ENCODE data around the gene GASK1A. TPM values are rescaled to one million over a fixed set of nuclear protein-coding genes. Genes with fewer than 3 reads are reported as not detected.

The GASK1A gene
- total and polyA plus RNA-seq, 2 donors = 10.5 to 25.1 TPM

Other genes starting within 250 kb of the GASK1A start
- gene CCDC13, start 206.1 kb upstream of the GASK1A start, total RNA-seq = 1.1 TPM
- gene CCDC13, start 206.1 kb upstream of the GASK1A start, polyA plus RNA-seq = 1.5 TPM
- 144 TPM for gene HIGD1A, start 174.8 kb upstream of the GASK1A start, total RNA-seq
- 207 TPM for gene HIGD1A, start 174.8 kb upstream of the GASK1A start, polyA plus RNA-seq
- gene ACKR2, start 169.9 kb upstream of the GASK1A start, total RNA-seq = 6.8 TPM
- 5.7 TPM for gene ACKR2, start 169.9 kb upstream of the GASK1A start, polyA plus RNA-seq
- gene CYP8B1, start 103.4 kb upstream of the GASK1A start, total RNA-seq = not detected
- gene CYP8B1, start 103.4 kb upstream of the GASK1A start, polyA plus RNA-seq = 0.10 TPM
- gene ZNF662, start 73.2 kb upstream of the GASK1A start, total RNA-seq = 22.5 TPM
- 5.1 TPM for gene ZNF662, start 73.2 kb upstream of the GASK1A start, polyA plus RNA-seq
- gene POMGNT2, start 126.8 kb downstream of the GASK1A start, total RNA-seq = 15.6 TPM
- 39.8 TPM for gene POMGNT2, start 126.8 kb downstream of the GASK1A start, polyA plus RNA-seq

All from urinary bladder (tissue), 2 donors.